Measurements from ENCODE around the gene PRR4. TPM values are rescaled to one million over a fixed set of nuclear protein-coding genes. Genes with fewer than 3 reads are reported as not detected.

PRR4 gene
- total RNA-seq, 4 donors from 2014 or later = 1.6 to 344 (median 2.5) TPM

- no peak for ATAC-seq
- Histone ChIP-seq H3K36me3 (no peaks in the 10 kb centered on the region), H3K27me3 (no peaks in the 10 kb centered on the region), H3K4me3 (no peak within 1 kb of the TSS), H3K9me3 (no peaks in the 10 kb centered on the region), H3K27ac (no peak within 1 kb of the TSS), H3K4me1 (no peaks in the 10 kb centered on the region)
- TF ChIP-seq EP300 (IDR thresholded peaks at IDR 0.05) (no peak), POLR2AphosphoS5 (IDR thresholded peaks at IDR 0.05) (no peak), POLR2A (IDR thresholded peaks at IDR 0.05) (no peak), CTCF (IDR thresholded peaks at IDR 0.05) (no peak)
- 60 to 70% methylated on average over 1 of the region's 1 CpG for WGBS, 2 donors (ENCODE audit: low coverage in 1 of 2)
These were observed 42.1 kb downstream of the PRR4 start, which contains the start of gene TAS2R8 for GRCh38 chr12:10807186-10807585. TSS of gene TAS2R8 (minus strand) at chr12:10807286. CDS start at chr12:10806980, 306 bp downstream.

GRCh38 chr12:10802587-10802986, 46.7 kb downstream of the PRR4 start, which contains the start of gene TAS2R7:
TSS of gene TAS2R7 (minus strand) at chr12:10802627. CDS start at chr12:10802570, 57 bp downstream.
- no peaks in the 10 kb centered on the region for H3K36me3 ChIP-seq
- no peaks in the 10 kb centered on the region for H3K9me3 ChIP-seq
- no peak within 1 kb of the TSS for H3K27ac ChIP-seq
- no peak within 1 kb of the TSS for H3K4me3 ChIP-seq
- 56 to 76% methylated on average over 3 to 4 of the region's 4 CpGs for WGBS, 2 donors (ENCODE audit: low coverage in 1 of 2)
- ATAC-seq = no peak
- TF ChIP-seq EP300 (IDR thresholded peaks at IDR 0.05) = no peak
- H3K4me1 ChIP-seq = no peaks in the 10 kb centered on the region
- no peaks in the 10 kb centered on the region for H3K27me3 ChIP-seq

DNA sequence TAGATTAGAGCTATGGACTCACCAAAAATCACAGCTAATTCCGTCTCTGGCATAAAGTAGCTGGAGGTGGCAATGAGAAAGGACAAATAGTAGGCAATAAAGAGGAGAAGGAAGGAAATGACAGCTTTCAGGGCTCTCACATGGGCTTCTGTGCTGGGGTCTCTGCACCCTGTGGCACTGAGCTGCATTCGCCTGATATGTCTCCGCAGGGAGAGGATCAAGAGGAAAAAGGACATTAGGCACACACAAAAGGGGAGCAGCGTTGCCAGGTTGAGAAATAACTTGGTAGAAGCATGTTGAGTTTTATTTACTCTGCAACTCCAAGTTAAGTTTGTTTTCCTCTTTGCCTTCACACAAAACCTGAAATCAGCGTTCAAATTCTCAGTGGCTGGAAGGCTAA, 47.5 kb downstream of the PRR4 start:
- 53 to 67% methylated on average over 5 of the region's 5 CpGs for WGBS, 2 donors (ENCODE audit: low coverage in 1 of 2)

More for the DNA sequence above, 47.5 kb downstream of the PRR4 start:
- Histone ChIP-seq H3K36me3 (no peaks in the 10 kb centered on the region), H3K4me3 (no peak overlapping the region), H3K4me1 (no peaks in the 10 kb centered on the region), H3K27me3 (no peaks in the 10 kb centered on the region), H3K9me3 (no peaks in the 10 kb centered on the region), H3K27ac (no peak overlapping the region)
- no peak for TF ChIP-seq POLR2A (IDR thresholded peaks at IDR 0.05)
- no peak for ATAC-seq

Small RNA genes within 50 kb of the gene (small RNA-seq; reads per million reads assigned to genes)
- 0 reads per million in 4 donors for gene PRR4

Other genes with a start within 250 kb of the PRR4 start
- gene MAGOHB, start 235.9 kb downstream of the PRR4 start, total RNA-seq = 10 to 100 TPM; 10.2 to 29.7 (median 11.8) TPM
- under 1 TPM in 3 of 4 donors, not detected in 1; 0.40 to 0.77 (median 0.62) TPM for gene STYK1, start 175.4 kb downstream of the PRR4 start, total RNA-seq
- 100 to 1,000 TPM; 283 to 649 (median 523) TPM for gene YBX3, start 126.2 kb downstream of the PRR4 start, total RNA-seq
- gene TAS2R7, start 46.8 kb downstream of the PRR4 start, total RNA-seq = not detected
- not detected for gene TAS2R8, start 42.2 kb downstream of the PRR4 start, total RNA-seq
- not detected for gene TAS2R9, start 39.3 kb downstream of the PRR4 start, total RNA-seq
- gene TAS2R10, start 23.1 kb downstream of the PRR4 start, total RNA-seq = under 1 TPM in 1 of 4 donors, not detected in 3; 0.78 TPM
- gene PRH1, start 34.8 kb upstream of the PRR4 start, total RNA-seq = 10 to 100 TPM in 3 of 4 donors, 1 to 10 TPM in 1; 3.6 to 32.3 (median 18.3) TPM
- gene TAS2R13, start 60.1 kb upstream of the PRR4 start, total RNA-seq = 1 to 10 TPM in 2 of 4 donors, not detected in 2; 1.8 to 5.1 TPM
- 1 to 10 TPM in 1 of 4 donors, not detected in 3; 6.0 TPM for gene PRH2, start 79.8 kb upstream of the PRR4 start, total RNA-seq
- 1 to 10 TPM; 1.2 to 7.6 (median 3.9) TPM for gene TAS2R14, start 89.8 kb upstream of the PRR4 start, total RNA-seq
- gene TAS2R50, start 137.4 kb upstream of the PRR4 start, total RNA-seq = 1 to 10 TPM in 3 of 4 donors, not detected in 1; 1.4 to 7.2 (median 3.0) TPM
- 1 to 10 TPM in 3 of 4 donors, not detected in 1; 1.8 to 8.9 (median 3.9) TPM for gene TAS2R20, start 148.8 kb upstream of the PRR4 start, total RNA-seq
- gene TAS2R19, start 173.1 kb upstream of the PRR4 start, total RNA-seq = 1 to 10 TPM in 3 of 4 donors, not detected in 1; 1.9 to 5.7 (median 5.3) TPM
- gene TAS2R31, start 181.9 kb upstream of the PRR4 start, total RNA-seq = 10 to 100 TPM in 1 of 4 donors, 1 to 10 TPM in 2, not detected in 1; 1.1 to 13.2 (median 4.2) TPM
- 1 to 10 TPM in 1 of 4 donors, under 1 TPM in 2, not detected in 1; 0.67 to 5.8 (median 0.89) TPM for gene TAS2R46, start 212.8 kb upstream of the PRR4 start, total RNA-seq
- 1 to 10 TPM in 2 of 4 donors, under 1 TPM in 1, not detected in 1; 0.32 to 3.2 (median 2.5) TPM for gene TAS2R43, start 242.8 kb upstream of the PRR4 start, total RNA-seq